ENCODE data around the gene PLEKHA5. TPM values are rescaled to one million over a fixed set of nuclear protein-coding genes. Genes with fewer than 3 reads are reported as not detected.

Gene PLEKHA5
- polyA plus RNA-seq, 1 of the 3 experiments (the other 2 are of a cell fraction), result 7.1 TPM

- Histone ChIP-seq H4K20me1 (ENCODE audit: insufficient read depth) (no peaks in the 10 kb centered on the region), H3K36me3 (replicated peaks in 1 of 2; ENCODE audit: control insufficient read depth in 1 of 2, insufficient read depth in 2 of 2, low read length in 1 of 2) (no peaks in the 10 kb centered on the region), H3K4me1 (ENCODE audit: control insufficient read depth in 1 of 2, insufficient read depth in 2 of 2, low read depth in 1 of 2, low read length in 1 of 2) (no peaks in the 10 kb centered on the region), H2AFZ (ENCODE audit: low read depth) (no peak overlapping the region), H3K9ac (no peak overlapping the region), H3K4me3 (ENCODE audit: low read depth in 2 of 2, low read length in 1 of 2) (no peak overlapping the region), H3K4me2 (no peak overlapping the region), H3K9me3 (no peaks in the 10 kb centered on the region), H3K27me3 (ENCODE audit: insufficient read depth) (no peaks in the 10 kb centered on the region), H3F3A (replicated peaks; ENCODE audit: insufficient read depth) (no peaks in the 10 kb centered on the region), H3K9me2 (no peaks in the 10 kb centered on the region), H3K27ac (ENCODE audit: low read depth in 2 of 2, low read length in 1 of 2) (no peak overlapping the region), H3K79me2 (ENCODE audit: insufficient read depth) (no peaks in the 10 kb centered on the region)
- POLR2A ChIA-PET, result no interaction called here
- WGBS (ENCODE audit: low lambda C conversion rate), result 95% methylated on average over 1 of the region's 1 CpG
- CTCF ChIA-PET, result no interaction called here
- DNase-seq, result no peak
- no peak for TF ChIP-seq FOXJ3 (CRISPR knock-in tag; IDR thresholded peaks at IDR 0.05)
- TF ChIP-seq EP300 (IDR thresholded peaks at IDR 0.05; ENCODE audit: borderline replicate concordance in 1 of 2, low read depth in 1 of 2, low read length in 1 of 2), result no peak
- TF ChIP-seq, protein P1, sequence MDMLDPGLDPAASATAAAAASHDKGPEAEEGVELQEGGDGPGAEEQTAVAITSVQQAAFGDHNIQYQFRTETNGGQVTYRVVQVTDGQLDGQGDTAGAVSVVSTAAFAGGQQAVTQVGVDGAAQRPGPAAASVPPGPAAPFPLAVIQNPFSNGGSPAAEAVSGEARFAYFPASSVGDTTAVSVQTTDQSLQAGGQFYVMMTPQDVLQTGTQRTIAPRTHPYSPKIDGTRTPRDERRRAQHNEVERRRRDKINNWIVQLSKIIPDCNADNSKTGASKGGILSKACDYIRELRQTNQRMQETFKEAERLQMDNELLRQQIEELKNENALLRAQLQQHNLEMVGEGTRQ (IDR thresholded peaks at IDR 0.05; ENCODE audit: borderline replicate concordance, low read depth, low read length), result no peak
- no peak for TF ChIP-seq ZBTB33 (IDR thresholded peaks at IDR 0.05; ENCODE audit: borderline replicate concordance, low read depth)
- no peak for TF ChIP-seq YY1 (IDR thresholded peaks at IDR 0.05; ENCODE audit: low read depth)
- TF ChIP-seq FOXM1 (IDR thresholded peaks at IDR 0.05; ENCODE audit: low read depth), result no peak
- TF ChIP-seq GABPA (IDR thresholded peaks at IDR 0.05; ENCODE audit: low read depth), result no peak
- no peak for TF ChIP-seq POLR2AphosphoS5 (IDR thresholded peaks at IDR 0.05; ENCODE audit: low read depth, low read length)
- TF ChIP-seq NFIC (IDR thresholded peaks at IDR 0.05; ENCODE audit: borderline replicate concordance), result no peak
- no peak for TF ChIP-seq SMC3 (IDR thresholded peaks at IDR 0.05; ENCODE audit: low read depth, low read length)
- no peak for TF ChIP-seq MEF2A (IDR thresholded peaks at IDR 0.05; ENCODE audit: borderline replicate concordance, low read depth)
- TF ChIP-seq GATA2 (CRISPR knock-in tag; IDR thresholded peaks at IDR 0.05), result no peak
- TF ChIP-seq EZH2phosphoT487 (IDR thresholded peaks at IDR 0.05; ENCODE audit: borderline replicate concordance, low read depth), result no peak
- no peak for TF ChIP-seq IRF3 (IDR thresholded peaks at IDR 0.05; ENCODE audit: low read depth, low read length)
- TF ChIP-seq RAD21 (IDR thresholded peaks at IDR 0.05; ENCODE audit: low read length), result no peak
- TF ChIP-seq CHD2 (IDR thresholded peaks at IDR 0.05; ENCODE audit: low read length, partially characterized antibody), result no peak
- no peak for TF ChIP-seq MXI1 (IDR thresholded peaks at IDR 0.05; ENCODE audit: low read depth, low read length)
- no peak for TF ChIP-seq TAF1 (IDR thresholded peaks at IDR 0.05; ENCODE audit: borderline replicate concordance, low read depth, low read length)
Observed at GRCh38 chr12:19203013-19203412, 73.5 kb downstream of the PLEKHA5 start.
